Measurements from ENCODE around the gene CEACAM6.

- TF ChIP-seq FOXJ3 (CRISPR knock-in tag; IDR thresholded peaks at IDR 0.05) (no peak), POLR2AphosphoS5 (IDR thresholded peaks at IDR 0.05; ENCODE audit: low read depth, low read length) (no peak), CHD2 (IDR thresholded peaks at IDR 0.05; ENCODE audit: low read length, partially characterized antibody) (no peak)
- TF ChIP-seq, protein P1, sequence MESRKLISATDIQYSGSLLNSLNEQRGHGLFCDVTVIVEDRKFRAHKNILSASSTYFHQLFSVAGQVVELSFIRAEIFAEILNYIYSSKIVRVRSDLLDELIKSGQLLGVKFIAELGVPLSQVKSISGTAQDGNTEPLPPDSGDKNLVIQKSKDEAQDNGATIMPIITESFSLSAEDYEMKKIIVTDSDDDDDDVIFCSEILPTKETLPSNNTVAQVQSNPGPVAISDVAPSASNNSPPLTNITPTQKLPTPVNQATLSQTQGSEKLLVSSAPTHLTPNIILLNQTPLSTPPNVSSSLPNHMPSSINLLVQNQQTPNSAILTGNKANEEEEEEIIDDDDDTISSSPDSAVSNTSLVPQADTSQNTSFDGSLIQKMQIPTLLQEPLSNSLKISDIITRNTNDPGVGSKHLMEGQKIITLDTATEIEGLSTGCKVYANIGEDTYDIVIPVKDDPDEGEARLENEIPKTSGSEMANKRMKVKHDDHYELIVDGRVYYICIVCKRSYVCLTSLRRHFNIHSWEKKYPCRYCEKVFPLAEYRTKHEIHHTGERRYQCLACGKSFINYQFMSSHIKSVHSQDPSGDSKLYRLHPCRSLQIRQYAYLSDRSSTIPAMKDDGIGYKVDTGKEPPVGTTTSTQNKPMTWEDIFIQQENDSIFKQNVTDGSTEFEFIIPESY (IDR thresholded peaks at IDR 0.05; ENCODE audit: borderline replicate concordance, low read depth) = no peak
Measured at GRCh38 chr19:41746593-41747227, 8.6 kb upstream of the CEACAM6 start.

Data from SK-N-SH (cell line).